ENCODE measurements around the gene SLC9A3.
"Not testable (repeated sequence)": the region's sequence is repeated elsewhere in the genome, so short reads cannot be mapped to it uniquely, and the experiment has no call there.

Gene SLC9A3

DNA sequence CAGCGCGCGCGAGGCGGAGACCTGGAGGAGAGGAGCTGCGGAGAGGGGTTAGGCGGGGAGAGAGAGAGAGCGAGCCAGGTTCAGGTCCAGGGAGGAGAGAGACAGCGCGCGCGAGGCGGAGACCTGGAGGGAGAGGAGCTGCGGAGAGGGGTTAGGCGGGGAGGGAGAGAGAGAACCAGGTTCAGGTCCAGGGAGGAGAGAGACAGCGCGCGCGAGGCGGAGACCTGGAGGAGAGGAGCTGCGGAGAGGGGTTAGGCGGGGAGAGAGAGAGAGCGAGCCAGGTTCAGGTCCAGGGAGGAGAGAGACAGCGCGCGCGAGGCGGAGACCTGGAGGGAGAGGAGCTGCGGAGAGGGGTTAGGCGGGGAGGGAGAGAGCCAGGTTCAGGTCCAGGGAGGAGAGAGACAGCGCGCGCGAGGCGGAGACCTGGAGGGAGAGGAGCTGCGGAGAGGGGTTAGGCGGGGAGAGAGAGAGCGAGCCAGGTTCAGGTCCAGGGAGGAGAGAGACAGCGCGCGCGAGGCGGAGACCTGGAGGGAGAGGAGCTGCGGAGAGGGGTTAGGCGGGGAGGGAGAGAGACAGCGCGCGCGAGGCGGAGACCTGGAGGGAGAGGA, 49.9 kb downstream of the SLC9A3 start:
- DNase-seq = not testable (repeated sequence)

DNA sequence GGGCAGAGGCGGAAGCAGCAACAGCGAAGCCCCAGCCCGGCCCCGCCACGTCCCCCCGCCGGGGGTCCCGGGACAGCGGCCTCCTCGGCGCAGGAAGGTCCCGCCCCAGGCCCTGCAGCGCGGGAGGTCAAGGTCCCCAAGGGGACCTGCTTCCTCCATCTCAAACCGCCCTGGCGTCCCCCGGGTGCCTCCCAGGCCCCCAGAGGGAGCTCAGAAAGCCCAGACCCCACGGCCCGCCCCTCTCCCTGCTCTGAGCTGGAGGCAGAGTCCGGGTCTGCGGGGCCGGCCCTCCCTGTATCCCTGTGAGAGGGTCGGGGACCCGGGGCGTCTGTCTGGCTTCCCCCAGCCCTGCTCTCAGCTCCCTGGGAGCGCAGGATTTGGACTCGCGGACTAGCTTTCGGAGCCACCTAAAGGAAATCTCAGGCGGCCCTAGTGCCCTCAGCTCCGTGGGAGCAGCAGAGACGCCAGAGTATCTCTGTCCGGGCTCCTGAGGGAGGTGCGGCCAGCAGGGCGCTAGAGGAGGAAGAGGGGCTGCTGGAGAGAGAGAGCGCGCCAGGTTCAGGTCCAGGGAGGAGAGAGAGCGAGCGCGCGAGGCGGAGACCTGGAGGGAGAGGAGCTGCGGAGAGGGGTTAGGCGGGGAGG, 50.6 kb downstream of the SLC9A3 start:
- peak in 1 of 2 donors; percentile 33 for DNase-seq

DNA sequence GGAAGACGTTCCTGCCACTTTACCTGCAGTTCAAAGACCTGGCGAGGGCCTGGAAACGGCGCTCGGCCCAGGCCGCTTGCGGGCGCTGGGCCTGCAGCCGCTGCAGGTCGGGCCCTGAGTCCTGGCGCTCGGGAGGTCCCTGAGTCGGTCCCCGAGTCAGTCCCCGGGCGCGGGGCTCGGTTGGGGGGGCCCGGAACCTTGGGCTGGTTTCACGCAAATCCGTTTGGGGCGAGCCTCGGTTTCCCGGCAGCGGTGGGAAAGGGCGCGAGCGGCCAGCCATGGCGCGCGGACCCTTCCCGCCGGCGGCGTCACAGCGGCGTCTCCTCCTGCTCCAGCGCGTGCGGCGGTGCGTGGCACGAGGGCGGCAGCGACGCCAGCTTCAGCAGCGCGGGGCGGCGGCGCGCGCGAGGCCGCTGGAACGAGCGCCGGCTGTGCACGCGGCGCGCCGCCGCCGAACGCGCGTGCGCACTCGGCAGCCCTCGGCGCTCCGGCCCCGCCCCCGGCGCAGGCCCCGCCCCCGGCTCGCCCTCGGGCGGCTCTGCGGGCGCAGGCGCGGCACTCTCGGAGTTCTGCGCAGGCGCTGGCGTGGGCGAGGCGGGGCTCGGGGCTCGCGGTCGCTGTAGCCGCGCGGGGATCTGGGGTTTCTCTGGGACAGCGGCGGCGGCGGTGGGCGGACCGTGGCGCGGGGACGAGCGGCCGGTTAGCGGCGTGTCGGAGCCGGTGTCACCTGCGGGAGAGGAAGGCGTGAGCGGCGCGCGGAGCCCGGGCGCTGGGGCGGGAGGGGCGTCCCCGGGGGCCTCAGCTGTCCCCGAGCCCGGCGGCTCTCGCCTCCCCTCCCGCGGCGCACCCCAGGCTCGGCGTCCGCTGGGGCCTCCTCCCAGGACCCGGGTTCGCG, 51.3 kb downstream of the SLC9A3 start:
- peak; percentile 77 to 81 for DNase-seq

DNA sequence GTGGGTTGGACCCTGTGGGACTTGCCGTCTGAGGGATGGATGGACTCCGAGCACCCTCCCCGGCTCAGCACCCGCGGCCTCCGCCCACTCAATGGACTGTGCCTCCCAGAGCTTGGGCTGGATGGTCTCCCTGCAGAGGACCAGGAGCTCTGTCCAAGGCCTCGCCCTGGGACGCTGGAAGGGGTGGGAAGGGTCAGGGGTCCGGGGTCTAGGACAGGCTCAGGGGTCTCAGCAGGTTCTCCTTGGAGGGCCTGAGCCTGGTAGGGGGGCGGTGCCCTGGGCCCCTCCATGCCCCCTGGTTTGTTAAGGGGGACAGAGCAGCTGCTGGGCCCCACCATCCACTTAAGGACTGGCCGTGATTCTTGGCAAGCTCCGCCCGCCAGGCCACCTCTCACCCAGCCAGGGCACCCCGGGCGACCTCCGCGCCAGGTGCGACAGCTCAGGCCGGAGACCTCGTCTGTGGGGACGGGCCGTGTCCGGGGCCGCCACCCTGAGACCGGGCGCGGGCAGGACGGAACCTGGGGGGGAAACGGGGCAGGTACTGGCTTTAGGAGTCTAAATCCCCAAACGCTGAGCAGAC, 52.1 kb downstream of the SLC9A3 start:
- no peak for DNase-seq

DNA sequence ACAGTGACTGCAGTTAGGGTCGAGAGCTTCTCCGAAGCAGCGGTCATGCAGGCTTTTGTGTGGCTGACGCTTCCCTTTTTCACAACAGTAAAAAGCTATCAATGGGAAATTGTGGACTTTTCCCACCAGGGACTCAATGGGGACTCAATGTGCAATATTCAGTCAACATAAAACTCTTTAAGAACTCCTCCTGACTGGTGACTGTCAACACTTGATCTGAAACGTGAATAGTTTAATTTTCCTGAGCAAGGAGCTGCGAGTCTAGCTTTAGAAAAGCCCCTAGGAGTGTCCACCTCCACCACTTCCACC, 52.5 kb downstream of the SLC9A3 start:
- DNase-seq = no peak

DNA sequence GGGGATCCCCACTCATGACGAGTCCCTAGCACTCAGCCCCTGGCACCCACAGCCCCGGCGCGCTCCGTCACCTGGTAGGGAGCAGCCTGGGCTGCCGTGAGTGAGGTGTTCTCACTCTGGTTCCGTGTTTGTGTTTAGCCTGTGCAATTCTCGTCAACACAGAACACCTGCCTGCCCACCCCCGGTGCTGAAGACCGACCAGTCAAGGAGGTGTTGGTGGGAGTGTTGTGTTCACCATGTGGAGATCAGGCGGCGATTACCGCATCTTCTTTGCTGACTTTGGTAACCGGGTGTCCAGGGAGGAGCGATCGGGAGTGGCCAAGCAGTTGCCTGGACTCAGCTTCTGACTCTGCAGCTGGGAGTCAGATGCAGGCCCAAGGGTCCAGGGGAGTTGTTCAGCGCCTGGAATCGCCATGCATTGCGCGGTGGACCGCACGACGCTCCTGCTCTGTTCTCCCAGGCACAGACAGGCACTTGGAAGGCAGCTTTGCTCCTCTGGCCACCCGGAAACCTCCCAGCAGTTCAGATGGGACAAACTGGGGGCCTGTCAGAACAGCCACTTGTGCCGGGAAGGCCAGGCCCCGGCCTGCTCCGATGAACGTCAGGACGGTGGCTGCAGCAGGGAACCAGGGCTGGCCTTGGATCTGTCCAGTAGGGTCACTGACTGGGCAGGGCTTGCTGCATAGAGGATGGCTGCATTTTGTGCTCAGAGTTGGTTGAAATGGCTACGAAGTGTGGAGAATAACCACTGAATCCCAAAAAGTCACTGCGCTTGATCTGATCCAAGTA, 53.1 kb downstream of the SLC9A3 start:
- no peak for DNase-seq

DNA sequence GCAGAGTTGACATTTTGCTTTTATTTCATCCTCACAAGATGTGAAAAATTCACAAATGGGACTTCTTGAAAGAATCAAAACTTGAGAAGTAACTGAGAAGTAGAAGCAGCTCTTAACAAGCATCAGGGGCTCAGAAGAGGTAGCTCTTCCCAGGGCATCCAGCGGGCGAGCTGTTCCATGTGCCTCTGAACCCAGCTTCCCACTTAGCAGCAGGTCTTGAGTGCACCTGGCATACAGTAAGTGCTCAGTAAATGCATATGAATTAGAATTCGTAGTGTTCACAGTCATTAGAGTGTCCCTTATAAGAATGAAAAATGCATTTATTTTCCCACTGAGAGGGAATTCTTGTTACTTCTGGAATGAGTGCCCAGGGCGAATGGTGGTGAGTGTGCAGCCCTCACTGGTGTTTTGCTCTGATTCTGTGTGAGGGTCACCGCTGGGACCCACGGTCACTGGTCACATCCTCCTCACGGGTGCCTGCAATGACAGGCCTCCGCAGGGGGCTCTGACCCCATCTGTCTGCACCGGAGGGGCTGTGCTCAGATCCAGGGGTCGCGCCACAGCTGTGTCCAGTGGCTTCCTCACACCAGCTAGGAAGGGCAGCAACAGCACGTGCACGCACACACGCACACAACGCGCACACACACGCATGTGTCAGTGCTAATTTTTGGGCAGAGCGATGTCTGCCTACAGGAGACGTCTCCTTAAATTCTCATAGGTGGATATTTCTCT, 54.3 kb downstream of the SLC9A3 start:
- no peak for DNase-seq

DNA sequence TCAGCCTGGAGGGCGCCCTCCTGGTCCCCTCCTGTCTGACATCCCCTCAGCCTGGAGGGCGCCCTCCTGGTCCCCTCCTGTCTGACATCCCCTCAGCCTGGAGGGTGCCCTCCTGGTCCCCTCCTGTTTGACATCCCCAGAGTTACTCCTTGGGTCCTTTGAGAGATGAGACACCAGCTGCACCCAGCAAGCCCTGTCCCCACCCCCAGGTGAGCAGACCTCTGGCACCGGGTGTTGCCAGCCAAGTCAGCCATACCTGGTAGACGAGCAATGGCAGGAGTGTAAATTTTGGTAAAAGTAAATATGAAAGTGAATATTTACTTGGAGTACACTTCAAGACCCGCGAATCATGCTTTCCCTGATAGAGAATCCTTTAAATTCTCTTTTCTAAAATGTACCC, 55.8 kb downstream of the SLC9A3 start:
- DNase-seq = no peak

DNA sequence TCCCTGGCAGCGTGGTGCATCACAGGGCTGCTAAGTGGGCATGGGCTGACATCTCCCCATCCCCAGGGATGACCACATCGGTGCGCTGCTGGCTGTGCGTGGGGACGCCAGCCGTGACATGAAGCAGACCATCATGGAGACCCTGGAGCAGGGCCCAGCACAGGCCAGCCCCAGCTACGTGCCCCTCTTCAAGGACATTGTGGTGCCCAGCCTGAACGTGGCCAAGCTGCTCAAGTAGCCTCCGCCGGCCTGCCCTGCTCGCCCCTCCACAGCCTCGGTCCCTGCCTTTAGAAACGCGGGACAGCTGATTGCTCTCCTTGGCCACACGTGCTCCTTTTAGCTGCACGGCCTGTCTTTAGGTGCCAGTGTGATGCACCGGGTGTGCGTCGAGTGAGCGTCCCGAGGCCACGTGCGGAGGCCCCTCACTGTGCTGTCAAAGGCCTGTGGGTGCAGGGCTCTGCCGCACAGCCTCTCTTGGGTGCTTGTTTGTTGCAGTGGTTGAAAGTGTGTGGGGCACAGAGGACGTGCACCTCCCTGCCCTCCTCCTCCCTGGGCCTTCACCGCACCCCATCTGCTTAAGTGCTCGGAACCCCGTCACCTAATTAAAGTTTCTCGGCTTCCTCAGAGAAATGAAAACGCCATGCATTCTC, 57.5 kb downstream of the SLC9A3 start:
- DNase-seq = no peak

DNA sequence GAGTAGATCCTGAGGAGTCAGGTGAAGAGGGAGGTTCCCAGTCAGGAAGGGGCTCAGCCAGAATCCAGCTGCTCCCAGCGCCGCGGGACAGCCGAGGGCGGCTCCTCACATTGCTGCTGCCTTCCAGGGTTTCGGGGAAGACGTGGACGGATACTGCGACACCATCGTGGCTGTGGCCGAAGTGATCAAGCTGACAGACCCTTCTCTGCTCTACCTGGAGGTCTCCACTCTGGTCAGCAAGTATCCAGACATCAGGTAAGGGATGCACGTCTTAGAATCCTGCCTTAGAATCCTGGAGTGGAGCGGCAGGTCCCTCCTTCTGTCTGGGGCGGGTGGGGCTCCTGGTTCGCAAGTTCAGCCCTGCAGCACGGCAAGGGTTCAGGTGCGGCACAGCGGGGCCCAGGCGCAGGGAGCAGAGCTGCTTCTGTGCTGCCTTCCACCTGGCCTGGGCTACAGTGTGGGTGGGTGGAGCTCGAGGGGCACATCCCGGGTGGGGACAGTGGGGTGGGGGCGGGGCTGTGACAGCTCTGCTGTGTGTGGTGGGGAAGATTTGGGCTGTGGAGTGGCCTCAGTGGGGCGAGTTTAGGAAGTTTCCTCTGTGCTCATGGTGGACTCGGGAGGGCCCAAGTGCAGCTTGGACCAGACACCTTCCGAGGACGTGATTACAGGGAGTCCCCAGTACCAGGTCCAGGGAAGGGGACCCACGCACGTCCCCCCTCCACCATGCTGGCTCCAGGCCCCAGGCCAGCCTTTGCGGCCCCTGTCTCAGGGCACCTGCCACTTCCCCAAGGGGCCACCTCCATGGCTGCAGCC, 58.5 kb downstream of the SLC9A3 start:
- no peak for DNase-seq

DNA sequence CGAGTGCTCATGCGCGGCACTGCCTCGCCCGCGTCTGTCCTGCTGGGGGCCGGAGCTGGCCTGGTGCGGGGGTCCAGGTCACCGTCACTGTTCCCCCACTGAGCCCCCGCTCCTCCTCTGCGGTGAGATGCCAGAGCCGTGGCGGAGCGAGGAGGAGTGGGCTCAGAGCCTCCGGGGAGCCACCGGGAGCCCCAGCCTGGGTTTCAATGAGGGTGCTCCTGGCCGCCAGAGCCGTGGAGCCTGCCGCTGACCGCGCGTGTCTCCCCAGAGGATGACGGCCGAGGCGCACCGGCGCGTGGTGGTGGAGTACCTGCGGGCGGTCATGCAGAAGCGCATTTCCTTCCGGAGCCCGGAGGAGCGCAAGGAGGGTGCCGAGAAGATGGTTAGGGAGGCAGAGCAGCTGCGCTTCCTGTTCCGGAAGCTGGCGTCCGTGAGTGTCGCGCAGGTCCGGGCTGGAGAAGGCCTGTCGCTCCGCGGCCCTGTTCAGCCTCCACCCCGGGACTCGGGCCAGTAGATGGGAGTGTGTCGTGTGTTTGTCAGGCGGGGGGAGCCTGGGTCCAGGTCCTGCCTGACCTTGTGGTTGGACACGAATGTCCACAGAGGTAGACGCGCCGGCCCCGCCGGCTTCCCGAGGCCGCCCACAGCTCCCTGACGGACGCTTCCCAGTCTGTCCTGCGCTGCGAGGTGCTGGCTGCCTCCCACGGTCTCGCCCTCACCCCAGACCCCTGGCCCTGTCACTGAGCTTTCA, 59.2 kb downstream of the SLC9A3 start:
- no peak for DNase-seq

DNA sequence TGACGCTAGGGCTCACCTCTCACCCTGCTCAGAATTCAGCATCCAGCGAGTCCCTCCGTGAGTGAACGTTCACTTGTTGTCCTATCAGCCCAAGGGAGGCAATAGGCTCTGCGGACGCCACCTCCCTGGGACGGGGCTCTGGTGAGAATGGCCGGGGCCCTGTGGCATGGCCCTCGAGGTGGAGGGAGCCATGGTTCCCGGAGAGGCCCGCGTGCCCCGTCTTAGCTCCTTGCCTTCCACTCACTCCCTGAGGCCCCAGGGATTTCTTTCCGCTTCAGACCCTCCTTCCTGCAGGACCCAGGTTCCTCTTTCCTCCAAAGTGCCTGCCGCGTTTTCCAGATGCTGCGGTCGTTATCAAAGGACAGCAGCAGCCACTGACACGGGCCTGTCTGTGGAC, 59.8 kb downstream of the SLC9A3 start:
- DNase-seq = no peak

DNA sequence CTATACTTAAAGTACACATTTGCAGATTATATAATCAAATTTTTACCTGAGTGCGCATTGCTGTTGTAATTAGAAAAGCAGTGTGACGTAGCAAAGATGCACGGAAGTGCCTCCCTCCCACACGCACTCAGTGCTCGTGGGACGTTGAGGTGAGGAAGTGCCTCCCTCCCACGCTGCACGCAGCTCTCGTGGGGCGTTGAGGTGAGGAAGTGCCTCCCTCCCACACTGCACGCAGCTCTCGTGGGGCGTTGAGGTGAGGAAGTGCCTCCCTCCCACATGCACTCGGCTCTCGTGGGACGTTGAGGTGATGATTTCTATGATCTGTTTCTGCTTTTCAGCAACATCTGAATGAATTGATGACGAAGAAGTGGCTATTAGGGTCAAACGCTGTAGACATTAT, 60.3 kb downstream of the SLC9A3 start:
- no peak for DNase-seq

DNA sequence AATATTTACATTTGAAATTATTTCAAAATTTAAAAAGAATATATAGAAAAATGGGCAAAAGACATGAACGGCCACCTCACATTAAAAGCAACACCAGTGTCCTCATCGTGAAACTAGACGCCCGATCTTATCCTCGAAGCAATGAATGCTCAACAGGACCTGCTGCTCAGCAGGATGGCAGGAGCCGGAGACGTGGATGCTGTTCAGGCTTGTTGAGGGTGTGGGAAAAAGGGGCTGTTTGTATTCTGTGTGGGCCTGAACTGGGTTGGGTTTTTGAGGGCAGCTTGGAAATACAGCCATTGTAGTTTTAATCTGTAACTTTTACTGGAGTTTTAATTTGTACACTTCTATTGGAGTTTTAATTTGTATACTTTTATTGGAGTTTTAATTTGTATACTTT, 60.9 kb downstream of the SLC9A3 start:
- DNase-seq = no peak

DNA sequence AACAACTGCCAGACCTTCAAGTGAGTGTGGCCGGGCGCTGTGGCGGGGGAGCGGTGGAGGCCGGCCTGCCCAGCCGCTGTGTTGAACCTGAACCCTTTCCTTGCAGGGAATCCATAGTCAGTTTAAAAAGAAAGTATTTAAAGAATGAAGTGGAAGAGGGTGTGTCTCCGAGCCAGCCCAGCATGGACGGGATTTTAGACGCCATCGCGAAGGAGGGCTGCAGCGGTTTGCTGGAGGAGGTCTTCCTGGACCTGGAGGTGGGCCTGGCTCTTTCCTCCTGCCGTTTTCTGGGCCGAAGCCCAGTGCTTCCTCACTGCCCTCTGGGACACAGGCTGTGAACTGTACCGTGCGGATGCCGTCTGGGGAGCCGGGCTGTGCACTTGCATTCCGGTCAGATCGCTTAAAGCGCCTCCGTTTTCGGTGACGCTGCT, 62.2 kb downstream of the SLC9A3 start:
- DNase-seq = no peak

DNA sequence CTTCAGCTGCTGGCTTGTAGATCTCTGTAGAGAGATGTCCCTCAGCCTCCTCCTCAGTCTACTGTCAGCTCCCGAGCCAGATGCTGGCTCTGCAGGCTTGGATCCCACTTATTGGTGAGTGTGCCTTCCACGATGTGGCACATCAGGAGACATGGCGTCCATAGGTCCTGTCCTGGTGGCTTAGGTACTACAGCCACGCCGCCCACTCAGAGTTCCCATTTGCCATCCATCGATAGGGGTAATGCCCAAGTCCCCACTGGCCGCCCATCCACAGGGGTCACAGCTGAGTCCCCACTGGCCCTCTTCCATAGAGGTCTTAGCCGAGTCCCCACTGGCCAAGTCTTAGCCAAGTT, 64.0 kb downstream of the SLC9A3 start:
- no peak for DNase-seq

DNA sequence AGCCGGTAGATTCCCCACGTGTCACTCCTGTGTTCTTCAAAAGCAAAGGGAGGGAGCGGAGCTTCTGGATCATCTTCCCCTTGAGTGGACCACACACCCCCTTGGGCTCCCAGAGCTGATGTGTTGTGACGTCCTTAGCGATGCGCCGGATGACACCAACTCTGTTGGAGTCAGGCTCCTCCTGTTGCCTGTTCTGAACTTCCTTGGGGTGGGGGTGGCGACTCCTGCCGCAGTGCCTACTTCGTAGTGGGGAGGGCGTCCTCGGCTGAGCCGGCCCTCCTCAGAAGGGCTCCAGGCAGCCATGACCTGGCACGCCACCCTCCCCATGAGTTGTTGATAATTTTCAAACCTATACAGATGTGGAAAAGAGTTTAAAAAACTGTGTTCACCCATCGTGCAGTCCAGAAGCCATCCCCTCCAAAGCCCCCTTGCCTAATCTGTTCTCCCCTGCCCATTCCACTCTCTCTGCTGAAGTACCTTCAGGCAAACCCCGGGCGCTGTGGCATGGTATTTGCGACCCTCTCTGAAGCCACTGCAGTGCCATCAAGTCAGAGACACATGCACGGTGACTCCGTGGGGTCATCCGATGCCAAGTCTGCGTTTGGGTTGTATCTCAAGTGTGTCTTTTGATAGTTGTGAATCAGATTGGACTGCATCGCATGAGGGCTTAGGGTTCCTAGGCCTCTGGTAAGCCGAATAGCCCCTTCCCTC, 64.5 kb downstream of the SLC9A3 start:
- no peak for DNase-seq

DNA sequence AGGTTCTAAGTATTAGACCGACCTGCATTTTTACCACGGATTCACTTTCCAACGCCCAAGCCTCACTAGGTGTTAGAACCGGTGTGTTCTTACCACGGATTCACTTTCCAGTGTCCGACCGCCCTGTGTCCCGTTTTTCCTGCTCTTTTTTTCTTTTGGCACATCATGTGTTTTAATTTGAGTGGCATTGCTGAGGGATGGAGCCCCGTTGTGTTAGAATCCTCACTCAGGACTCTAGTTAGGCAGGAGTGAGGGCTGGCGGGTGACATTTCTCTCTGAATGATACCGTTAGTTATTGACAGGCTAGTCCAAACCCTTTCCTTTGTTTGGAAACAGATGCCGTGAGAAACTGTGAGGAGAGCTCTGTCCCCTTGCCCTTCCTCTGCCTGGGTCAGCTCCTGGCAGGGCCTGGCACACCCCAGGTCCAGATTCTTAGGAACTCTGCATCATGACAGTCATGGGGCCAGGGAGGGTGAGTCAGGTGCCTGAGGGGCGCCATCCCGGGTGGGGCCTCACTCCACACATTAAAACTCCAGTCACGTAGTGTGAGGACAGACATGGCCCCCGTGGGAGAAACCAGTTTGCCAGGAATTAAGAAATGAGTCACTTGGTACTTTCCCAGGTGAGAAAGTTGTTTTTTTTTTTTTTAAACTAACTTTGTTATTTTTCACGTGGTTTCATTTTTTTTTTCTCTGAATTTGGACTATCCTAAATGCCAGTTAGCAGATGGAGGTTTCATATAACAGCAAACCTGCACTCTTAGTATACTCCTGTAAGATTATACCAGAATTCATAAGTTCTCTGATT, 65.5 kb downstream of the SLC9A3 start:
- no peak for DNase-seq
